Spleen (tissue), 7 donors: ENCODE data around the gene PLOD2.

Experiments
- POLR2A ChIP-seq, 3 donors: fragments of 450-650 bp; IDR thresholded peaks; one replicate each; pipeline ENCODE4 v1.5.1; 2017; ENCODE audit warnings: antibody characterized with exemption in 3 of 3, mild to moderate bottlenecking in 1 of 3
- POLR2AphosphoS5 ChIP-seq, 3 donors: sonication (generic); formaldehyde crosslinking; IDR thresholded peaks; one replicate each; pipeline ENCODE4 v1.5.1; 2017; ENCODE audit warnings: antibody characterized with exemption in 3 of 3
- TF ChIP-seq, protein P1 (sequence below), 11 experiments: fragments of 200-600 bp in 7 of 11; fragments of 450-650 bp in 4 of 11; sonication (generic) in 4 of 11; IDR thresholded peaks in 8 of 11; conservative IDR thresholded peaks in 3 of 11; 1 replicate in 7 of 11; 2 replicates in 4 of 11; pipeline versions ENCODE4 v1.4.0 to v1.8.0; 2016 to 2021; ENCODE audit warnings: antibody characterized with exemption in 11 of 11, inconsistent platforms in 4 of 11, mild to moderate bottlenecking in 1 of 11
- donor health status: DM: no; HTN: no; CAD: no; lungs with moderate emphysema.
- donor health status: DM: no; HTN: no; CAD: no.
- donor health status: DM: no; HTN: no; CAD: no.

DNA sequence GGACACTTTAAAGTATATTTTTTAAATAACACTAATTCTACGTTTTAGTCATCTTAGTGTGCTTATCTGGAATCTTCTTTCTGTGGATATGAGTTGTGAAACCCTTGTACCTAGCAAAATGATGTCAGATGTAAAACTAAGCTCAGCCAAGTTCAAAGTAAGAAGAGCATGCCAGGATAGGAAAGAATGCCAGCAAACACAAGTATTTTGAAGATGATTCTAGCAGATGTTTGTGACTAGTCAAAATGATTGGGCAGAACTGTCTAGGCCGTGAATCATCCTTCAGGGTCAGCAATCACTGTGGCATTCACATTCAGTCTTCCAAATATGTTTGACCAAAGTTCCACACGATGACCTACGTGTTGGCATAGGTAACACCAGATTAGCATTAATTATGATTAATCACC is 5.4 kb upstream of the PLOD2 start:
- TF ChIP-seq POLR2AphosphoS5 (IDR thresholded peaks at IDR 0.05) (no peak), POLR2A (IDR thresholded peaks at IDR 0.05) (no peak)
- TF ChIP-seq, protein P1, sequence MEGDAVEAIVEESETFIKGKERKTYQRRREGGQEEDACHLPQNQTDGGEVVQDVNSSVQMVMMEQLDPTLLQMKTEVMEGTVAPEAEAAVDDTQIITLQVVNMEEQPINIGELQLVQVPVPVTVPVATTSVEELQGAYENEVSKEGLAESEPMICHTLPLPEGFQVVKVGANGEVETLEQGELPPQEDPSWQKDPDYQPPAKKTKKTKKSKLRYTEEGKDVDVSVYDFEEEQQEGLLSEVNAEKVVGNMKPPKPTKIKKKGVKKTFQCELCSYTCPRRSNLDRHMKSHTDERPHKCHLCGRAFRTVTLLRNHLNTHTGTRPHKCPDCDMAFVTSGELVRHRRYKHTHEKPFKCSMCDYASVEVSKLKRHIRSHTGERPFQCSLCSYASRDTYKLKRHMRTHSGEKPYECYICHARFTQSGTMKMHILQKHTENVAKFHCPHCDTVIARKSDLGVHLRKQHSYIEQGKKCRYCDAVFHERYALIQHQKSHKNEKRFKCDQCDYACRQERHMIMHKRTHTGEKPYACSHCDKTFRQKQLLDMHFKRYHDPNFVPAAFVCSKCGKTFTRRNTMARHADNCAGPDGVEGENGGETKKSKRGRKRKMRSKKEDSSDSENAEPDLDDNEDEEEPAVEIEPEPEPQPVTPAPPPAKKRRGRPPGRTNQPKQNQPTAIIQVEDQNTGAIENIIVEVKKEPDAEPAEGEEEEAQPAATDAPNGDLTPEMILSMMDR (IDR thresholded peaks at IDR 0.05 in 8 of 11, conservative IDR thresholded peaks at IDR 0.05 in 3 of 11), result no peak
